ENCODE data around the gene MRPS18A.

Gene MRPS18A

DNA sequence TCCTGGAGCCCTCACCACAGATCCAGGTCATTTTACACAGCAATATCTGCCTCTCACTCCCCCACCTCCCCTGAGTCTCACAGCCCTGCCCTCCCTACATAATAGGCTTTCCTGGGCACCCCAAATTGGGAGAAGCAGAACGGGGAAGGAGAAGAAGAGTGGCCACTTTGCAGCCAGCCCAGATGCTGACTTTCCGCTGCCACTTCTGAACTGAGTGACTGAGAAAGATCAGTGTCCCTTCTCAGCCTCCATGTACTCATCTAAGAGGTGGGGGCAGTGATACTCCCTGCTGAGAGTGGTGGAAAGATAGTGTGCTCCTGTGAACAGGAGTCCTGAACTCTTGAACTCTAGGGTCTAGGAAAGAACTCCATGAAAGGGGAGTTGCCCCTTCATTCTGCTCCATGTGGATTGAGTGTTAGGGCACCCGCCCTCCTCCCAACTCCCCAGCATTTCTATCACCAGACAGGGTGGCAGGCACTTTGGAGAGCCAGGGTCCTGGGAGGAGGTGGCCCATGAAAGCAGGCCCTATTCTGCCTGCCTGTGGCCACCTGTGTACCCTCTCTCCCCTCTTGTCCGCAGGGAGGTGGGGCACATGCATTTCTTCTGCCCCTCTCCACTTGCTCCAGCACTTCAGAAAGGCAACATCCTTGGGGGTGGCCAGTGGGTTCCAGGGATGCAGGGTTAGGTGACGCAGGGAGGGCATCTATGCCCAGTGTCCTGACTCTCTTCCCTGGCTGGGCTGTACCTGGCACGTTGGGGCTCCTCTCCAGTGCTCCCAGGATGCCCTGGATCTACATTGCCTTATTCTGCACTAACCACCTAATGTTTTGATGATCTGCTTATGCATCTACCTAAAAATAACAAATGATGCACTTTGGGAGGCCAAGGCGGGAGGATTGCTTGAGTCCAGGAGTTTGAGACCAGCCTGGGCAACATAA is 38.3 kb upstream of the MRPS18A start:
- Histone ChIP-seq H3K4me3 (ENCODE audit: low read depth, low read length) (no peak overlapping the region), H3K36me3 (no peaks in the 10 kb centered on the region), H3K4me1 (no peaks in the 10 kb centered on the region), H3K9me3 (no peaks in the 10 kb centered on the region), H3K27me3 (no peaks in the 10 kb centered on the region)
- TF ChIP-seq, protein P1, sequence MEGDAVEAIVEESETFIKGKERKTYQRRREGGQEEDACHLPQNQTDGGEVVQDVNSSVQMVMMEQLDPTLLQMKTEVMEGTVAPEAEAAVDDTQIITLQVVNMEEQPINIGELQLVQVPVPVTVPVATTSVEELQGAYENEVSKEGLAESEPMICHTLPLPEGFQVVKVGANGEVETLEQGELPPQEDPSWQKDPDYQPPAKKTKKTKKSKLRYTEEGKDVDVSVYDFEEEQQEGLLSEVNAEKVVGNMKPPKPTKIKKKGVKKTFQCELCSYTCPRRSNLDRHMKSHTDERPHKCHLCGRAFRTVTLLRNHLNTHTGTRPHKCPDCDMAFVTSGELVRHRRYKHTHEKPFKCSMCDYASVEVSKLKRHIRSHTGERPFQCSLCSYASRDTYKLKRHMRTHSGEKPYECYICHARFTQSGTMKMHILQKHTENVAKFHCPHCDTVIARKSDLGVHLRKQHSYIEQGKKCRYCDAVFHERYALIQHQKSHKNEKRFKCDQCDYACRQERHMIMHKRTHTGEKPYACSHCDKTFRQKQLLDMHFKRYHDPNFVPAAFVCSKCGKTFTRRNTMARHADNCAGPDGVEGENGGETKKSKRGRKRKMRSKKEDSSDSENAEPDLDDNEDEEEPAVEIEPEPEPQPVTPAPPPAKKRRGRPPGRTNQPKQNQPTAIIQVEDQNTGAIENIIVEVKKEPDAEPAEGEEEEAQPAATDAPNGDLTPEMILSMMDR (IDR thresholded peaks at IDR 0.05; ENCODE audit: low read depth, low read length) = no peak
- DNase-seq = no peak

DNA sequence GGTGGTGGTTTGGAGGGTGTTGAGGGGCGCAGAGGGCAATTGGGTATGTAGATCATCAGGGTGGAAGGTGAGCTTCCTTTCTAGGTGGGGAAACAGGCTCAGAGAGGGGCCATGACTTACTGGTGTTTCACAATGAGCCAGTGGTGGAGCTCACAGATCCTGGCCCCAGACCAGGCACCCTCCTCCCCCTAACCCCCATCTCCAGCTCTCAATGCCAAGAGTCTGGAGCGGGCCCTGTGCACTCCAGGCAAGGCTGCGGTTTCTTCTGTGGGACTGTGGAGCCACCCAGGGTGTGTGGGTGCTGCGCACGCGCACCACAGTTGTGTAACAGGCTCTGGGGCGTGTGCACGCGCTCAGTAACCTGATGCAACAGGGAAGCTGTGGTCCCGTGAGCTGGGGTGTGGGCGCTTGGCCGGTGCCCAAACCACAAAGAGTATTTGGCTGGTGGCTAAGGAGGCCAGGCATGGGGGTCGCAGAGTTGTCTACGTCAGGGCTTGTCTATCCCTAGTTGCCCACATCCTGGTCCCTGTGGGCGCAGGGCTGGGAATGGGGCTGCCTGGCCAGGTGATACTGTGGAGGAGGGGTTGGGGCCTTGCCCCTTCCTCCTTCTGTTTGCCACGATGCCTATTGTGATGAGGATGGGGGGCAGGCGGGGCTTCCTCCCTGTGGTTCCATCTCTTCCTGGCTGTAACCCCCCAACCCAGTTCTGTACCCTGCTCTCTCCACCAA is 37.5 kb upstream of the MRPS18A start:
- Histone ChIP-seq H3K27me3 (no peaks in the 10 kb centered on the region), H3K9me3 (no peaks in the 10 kb centered on the region), H3K4me1 (no peaks in the 10 kb centered on the region), H3K4me3 (ENCODE audit: low read depth, low read length) (no peak overlapping the region), H3K36me3 (no peaks in the 10 kb centered on the region)
- no peak for DNase-seq
- TF ChIP-seq, protein P1 (IDR thresholded peaks at IDR 0.05; ENCODE audit: low read depth, low read length) = no peak

DNA sequence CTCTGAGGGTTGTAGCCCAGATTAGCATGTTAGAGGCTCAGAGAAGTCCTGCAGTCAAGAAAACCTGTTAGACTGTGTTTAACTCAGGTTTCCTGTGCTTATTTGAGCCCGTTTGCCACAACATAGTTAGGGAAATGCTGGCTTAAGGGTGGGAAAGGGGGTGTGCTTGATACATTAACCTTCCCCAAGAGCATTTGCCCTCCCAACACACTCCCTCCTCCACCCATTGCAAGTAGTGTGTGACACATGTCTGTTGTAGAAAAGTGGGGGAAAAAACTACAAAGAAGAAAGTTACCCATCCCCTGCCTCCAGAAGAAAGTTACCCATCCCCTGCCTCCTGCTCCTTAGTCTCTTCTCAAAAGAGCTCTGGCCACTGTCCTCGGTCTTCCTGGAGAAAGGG is 36.8 kb upstream of the MRPS18A start:
- DNase-seq = no peak
- H3K27me3 ChIP-seq = no peaks in the 10 kb centered on the region
- no peaks in the 10 kb centered on the region for H3K36me3 ChIP-seq
- no peaks in the 10 kb centered on the region for H3K4me1 ChIP-seq
- TF ChIP-seq, protein P1 (IDR thresholded peaks at IDR 0.05; ENCODE audit: low read depth, low read length) = no peak
- H3K9me3 ChIP-seq = no peaks in the 10 kb centered on the region
- no peak overlapping the region for H3K4me3 ChIP-seq (ENCODE audit: low read depth, low read length)

DNA sequence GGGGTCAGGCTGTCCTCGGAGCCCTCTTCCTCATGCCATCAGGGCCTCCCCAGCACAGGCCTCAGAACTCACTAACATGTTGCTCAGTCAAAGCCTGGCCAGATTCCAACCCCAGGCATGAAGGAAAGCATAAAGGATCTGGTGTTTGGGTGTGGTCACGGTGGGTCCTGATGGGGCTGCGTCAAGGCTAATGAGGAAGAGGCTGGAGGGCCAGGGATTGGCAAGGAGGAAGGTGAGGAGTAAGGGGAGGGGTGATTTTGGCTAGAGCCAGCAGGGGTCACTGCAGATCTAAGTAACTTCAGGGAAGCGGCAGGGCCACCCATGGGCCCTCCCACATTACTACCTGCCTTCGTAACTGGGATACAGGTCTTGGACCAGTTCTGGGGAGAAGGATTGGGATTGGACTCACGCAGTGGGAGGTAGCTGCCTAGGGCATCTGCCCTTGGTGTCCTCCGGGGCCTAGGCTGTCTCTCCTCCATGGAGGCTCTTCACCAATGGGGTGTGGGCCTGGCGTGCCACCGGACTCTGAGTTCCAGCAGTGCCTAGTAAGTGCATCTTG is 36.2 kb upstream of the MRPS18A start:
- no peaks in the 10 kb centered on the region for H3K27me3 ChIP-seq
- DNase-seq = peak; percentile 73
- H3K9me3 ChIP-seq = no peaks in the 10 kb centered on the region
- TF ChIP-seq, protein P1 (IDR thresholded peaks at IDR 0.05; ENCODE audit: low read depth, low read length) = peak; percentile 82
- no peaks in the 10 kb centered on the region for H3K36me3 ChIP-seq
- H3K4me3 ChIP-seq (ENCODE audit: low read depth, low read length) = no peak overlapping the region
- no peaks in the 10 kb centered on the region for H3K4me1 ChIP-seq

DNA sequence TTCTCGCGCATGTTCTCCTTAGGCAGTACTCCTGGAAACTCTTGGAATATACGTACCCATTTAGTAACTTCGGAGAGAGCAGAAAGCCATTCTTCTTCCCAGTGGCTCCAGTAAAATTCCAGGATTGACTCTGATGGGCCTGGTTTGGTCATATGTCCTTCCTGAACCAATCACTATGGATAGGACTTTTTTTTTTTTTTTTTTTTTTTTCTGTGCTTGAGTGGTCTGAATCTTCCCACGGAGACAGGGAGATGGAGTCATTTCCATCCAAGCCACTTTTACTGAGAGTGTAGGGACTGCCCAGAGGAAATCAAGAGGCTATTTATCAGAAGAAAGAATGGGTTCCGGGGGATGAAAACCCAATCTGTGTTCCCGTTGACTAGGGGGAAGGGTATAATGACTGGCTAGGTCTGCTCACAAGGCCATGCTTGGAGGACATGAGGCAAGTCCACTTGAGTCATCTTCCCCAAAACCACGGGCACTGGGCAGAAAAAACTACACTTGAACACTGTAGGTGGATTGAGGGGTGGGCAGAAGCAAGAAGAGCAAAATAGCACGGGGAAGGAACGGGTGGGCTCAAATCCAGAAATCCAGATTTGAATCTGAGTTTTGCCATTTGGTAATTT is 35.4 kb upstream of the MRPS18A start:
- no peaks in the 10 kb centered on the region for H3K27me3 ChIP-seq
- TF ChIP-seq, protein P1 (IDR thresholded peaks at IDR 0.05; ENCODE audit: low read depth, low read length) = no peak
- DNase-seq = no peak
- H3K4me3 ChIP-seq (ENCODE audit: low read depth, low read length) = no peak overlapping the region
- no peaks in the 10 kb centered on the region for H3K9me3 ChIP-seq
- H3K36me3 ChIP-seq = no peaks in the 10 kb centered on the region
- H3K4me1 ChIP-seq = peaks cover 6% of the 10 kb centered on the region
